Left lobe of liver (tissue), 2 donors: ENCODE results near the gene C11orf98. TPM values are rescaled to one million over a fixed set of nuclear protein-coding genes. Genes with fewer than 3 reads are reported as not detected.
"Not testable (repeated sequence)": the region's sequence is repeated elsewhere in the genome, so short reads cannot be mapped to it uniquely, and the experiment has no call there.

Source experiments
- ATAC-seq: fragments of 200-7000 bp; cut with Tn5 transposase; one replicate; pipeline ENCODE4 v1.9.1; 2020; ENCODE audit warnings: mild to moderate bottlenecking, moderate library complexity
- DNase-seq: peaks from one replicate; pipeline ENCODE4 v3.0.0-alpha.2; 2020; ENCODE audit warnings: low spot score
- total RNA-seq: library from RNA; stranded (reverse); gene quantifications from one replicate; pipeline ENCODE4 v1.2.1, GENCODE V29; 2021
- donor health status: DM: no; HTN: no; CAD: no; lungs with moderate emphysema.
- donor health status: DM: no; HTN: yes; CAD: no.

The C11orf98 gene
- total RNA-seq, 1 donor from 2014 or later, result 30.4 TPM

DNA sequence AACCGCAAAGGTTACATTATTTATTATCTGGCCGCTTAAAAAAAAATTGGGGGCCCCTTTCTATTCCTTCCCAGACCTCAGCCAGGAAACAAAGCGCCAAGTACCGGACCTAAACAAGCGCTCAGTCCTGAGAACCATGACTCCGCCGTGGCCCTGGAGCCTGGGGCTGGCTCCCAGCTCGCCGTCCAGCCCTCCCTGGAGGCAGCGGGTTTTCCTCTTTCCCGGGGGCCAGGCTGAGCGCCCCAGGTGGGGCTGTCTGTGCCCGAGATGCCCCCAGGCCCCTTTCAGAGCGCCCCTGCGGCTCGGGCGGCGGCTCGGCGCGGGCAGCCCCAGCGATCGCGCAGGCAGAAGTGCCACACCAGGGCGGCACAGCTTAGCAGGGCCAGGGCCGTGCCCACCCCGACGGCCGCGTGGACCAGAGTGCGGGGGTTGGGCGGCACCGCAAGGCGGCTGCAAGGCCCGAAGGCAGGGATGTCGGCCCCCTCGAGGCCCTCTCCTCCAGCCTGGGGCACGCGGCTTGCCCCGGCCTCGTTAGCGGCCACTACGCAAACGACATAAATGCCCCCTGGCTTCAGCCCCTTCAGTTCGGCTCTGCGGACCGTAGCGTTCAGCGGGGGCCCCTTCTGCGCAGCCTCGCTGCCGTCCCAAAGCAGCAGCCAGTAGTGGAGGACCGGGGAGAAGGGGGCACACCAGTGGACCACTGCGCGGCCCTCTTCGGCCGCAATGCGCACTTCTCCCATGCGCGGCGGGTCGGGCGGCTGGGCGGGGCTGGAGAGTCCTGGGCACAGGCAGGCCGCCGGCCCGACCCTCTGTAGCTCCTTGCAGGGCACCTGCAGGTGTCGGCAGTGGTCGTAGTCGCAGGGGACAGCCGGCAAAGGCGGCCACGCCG lies 22.7 kb upstream of the C11orf98 start:
- DNase-seq (no peak), ATAC-seq (peak; percentile 52)

DNA sequence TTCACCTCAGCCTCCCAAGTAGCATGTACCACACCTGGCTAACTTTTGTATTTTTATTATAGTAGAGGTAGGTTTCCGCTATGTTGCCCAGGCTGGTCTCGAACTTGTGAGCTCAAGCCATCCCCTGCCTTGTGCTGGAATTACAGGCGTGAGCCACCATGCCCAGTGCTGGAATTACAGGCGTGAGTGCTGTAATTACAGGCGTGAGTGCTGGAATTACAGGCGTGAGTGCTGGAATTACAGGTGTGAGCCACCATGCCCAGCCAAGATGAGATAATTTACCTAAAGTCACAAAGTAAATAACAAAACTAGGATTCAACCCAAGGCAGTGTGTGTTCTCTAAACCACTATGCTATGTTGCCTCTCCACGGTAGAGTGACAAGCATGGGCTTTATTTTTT lies 17.5 kb upstream of the C11orf98 start:
- DNase-seq, result no peak
- ATAC-seq, result no peak

DNA sequence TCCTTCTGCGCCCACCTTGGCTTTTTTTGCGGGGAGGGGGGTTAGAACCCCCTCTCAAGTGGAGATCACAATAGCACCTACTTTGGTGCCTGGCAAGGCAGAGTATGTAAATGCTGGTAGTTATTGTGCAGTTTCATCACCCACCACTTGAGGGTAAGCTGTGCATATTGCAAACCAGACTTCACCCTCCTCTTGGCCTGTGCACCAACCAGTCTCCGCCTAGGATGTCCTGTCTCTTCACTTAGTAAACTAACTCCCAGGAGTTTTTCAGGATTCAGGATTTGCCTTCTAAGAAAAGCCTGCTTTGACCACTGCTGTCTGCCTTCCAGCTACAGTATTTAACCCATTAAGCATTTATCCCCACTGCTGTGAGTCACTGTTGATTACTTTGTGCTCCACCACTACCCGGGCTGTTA lies 15.8 kb upstream of the C11orf98 start:
- ATAC-seq, result peak; percentile 91
- DNase-seq, result no peak

DNA sequence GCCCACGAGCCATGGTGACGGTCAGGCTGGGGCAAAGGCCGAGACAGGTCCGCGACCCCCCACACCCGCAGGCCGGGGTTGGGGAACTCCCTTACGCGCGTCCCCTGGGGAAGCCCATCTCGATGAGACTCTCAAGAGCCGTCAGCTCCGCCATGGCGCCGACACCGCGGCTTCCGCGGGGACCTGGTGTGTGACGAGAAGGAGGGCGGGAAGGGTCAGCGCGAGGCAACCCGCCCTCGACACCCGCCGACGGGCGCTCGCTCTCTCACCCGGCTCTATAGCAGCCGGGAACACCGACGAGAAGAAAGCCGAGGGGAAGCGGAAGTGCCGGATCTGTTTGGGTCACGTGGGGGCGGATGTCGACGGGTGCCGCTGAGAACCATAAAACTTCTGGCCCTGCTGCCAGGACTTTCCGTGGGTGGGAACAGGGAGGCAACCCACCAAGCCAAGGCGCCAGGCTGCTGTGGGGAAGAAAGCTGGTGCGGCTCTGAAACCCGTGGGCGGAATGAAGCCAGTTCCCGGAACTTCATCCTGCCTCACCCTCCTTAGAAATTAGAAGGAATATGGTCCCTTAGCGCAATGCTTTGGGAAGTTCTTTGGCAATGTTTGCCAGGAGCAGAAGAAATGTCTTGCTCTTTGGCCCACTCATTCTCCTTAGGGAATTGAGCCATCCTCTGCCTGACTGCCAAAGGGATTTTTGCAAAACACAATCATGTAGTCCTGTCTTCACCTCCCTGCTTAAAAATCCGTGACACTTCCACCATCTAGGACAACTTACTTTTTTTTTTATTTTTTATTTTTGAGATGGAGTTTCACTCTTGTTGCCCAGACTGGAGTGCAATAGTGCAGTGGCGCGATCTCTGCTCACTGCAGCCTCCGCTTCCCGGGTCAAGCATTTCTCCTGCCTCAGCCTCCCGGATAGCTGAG lies 14.0 kb upstream of the C11orf98 start, which contains the start of gene UBXN1:
TSS of gene UBXN1 (minus strand) at position 304 of the 927 bp plus-strand sequence. CDS start at position 154, 150 bp downstream.
- DNase-seq, result peak; percentile 91
- ATAC-seq, result peak; percentile 83

DNA sequence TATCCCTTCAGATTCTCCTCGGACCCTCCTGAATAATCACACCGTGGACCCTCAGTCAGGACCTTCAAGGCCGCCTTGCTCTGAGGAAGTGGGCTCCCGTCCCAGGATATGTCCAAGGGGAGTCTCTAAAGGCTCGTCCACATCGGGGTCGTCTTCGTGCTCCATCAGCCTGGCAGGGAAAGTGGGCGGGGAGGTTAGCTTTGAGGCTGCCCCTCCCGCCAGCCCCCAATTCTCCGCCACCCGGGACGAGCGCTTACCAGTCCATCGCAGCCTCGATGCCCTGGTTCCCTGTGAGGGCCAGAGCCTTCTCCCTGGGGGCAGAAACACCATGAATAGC lies 13.4 kb upstream of the C11orf98 start:
- DNase-seq (no peak), ATAC-seq (peak; percentile 7)

DNA sequence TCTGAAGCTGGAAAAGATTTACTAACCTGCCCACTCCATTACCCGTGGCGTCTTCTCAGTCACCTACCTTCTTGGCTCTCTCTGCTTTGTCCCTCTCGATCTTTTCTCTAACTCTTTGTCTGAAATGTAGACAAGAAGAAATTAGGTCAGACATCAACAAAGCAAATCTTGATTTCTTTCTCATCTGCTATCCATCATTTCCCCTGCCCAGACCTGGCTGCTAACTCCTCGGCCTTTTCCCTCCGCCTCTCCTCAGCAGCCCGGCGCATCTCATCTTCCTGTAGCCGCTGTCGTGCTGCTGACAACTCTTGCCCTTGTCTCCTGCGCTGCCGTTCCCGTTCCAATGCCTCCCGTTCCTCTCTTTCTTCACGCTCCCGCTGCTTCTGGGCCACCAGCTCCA lies 12.7 kb upstream of the C11orf98 start:
- DNase-seq (no peak), ATAC-seq (no peak)

DNA sequence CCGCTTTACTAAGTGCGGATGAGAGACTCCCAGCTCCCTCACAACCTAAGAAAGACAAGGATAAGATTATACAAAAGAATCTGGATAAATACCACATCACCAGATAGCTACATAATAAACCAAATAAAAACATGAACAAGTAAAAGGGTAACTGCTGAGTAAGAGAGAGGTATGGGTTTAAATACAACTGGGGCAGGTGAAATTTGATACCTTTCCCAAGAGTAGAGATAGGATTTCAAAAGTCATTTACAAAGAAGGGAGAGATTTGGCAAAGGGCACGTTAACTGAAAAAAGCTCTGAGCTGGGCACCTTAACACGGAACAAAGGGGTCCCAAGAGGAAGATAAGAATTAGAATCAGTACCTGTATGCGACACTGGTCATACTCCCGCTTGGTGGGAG lies 12.1 kb upstream of the C11orf98 start:
- ATAC-seq, result no peak
- DNase-seq, result no peak

DNA sequence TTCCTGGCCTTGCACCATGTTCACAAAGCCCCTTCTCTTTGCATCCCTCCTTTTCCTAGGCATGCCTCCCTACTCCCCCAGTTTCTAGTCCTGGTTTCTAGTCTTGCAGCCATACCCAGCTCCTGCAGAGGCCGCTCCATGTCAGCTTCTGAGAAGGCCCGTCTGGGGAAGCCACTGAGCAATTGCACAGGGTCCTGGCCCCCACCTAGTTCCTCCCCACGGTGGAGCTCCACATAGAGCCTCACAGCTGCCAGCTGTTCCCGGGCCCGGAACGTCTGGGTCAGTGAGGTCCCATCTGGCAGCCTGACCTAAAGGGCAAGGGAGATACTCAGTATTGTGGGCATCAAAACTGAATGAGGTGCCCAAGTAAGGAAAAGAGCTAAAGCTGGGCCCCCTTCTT lies 11.7 kb upstream of the C11orf98 start:
- ATAC-seq (no peak), DNase-seq (no peak)

DNA sequence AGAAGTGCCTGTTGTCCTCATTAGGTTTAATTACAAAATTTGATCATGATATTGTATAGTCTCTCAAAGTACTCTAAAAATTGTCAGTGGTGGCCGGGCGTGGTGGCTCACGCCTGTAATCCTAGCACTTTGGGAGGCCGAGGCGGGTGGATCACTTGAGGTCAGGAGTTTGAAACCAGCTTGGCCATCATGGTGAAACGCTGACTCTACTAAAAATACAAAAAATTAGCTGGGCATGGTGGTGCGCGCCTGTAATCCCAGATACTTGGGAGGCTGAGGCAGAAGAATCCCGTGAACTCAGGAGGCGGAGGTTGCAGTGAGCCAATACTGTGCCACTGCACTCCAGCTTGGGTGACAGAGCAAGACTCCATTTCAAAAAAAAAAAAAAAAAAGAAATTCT lies 10.4 kb upstream of the C11orf98 start:
- DNase-seq, ATAC-seq: not testable (repeated sequence)

DNA sequence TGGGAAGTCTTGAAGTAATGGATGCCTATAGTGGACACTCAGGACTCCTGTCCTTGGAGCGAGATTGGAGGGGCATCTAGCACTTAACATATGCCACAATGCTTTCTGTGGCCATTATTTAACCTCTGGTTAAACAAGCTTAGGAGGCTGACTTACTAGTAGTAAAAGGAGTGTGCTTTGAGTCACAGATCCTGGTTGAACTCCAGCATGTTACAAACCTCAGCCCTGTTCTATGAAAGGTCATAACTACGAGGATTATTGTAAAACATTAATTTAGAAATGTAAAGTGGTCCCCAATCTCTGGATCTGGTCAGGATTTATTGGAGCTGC lies 8.2 kb upstream of the C11orf98 start:
- ATAC-seq (no peak), DNase-seq (no peak)

DNA sequence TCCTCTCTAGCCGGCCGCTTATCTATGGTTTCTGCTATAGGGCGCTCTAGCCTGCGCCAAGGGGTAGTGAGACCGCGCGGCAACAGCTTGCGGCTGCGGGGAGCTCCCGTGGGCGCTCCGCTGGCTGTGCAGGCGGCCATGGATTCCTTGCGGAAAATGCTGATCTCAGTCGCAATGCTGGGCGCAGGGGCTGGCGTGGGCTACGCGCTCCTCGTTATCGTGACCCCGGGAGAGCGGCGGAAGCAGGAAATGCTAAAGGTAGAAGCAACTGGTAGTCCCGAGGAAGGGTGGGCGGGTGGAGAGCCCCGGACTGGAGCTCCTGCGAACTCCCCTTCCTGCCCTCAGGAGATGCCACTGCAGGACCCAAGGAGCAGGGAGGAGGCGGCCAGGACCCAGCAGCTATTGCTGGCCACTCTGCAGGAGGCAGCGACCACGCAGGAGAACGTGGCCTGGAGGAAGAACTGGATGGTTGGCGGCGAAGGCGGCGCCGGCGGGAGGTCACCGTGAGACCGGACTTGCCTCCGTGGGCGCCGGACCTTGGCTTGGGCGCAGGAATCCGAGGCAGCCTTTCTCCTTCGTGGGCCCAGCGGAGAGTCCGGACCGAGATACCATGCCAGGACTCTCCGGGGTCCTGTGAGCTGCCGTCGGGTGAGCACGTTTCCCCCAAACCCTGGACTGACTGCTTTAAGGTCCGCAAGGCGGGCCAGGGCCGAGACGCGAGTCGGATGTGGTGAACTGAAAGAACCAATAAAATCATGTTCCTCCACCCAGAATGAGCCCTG lies 6.8 kb upstream of the C11orf98 start, which contains the start of the genes LBHD1 and UQCC3:
TSS of gene LBHD1 (minus strand) at position 660 of the 782 bp plus-strand sequence. CDS start 2,236 bp downstream, outside the sequence.
TSS of gene UQCC3 (plus strand) at position 66 of the 782 bp plus-strand sequence. CDS start at position 139, 73 bp downstream.
- ATAC-seq (peak; percentile 81), DNase-seq (peak; percentile 78)

DNA sequence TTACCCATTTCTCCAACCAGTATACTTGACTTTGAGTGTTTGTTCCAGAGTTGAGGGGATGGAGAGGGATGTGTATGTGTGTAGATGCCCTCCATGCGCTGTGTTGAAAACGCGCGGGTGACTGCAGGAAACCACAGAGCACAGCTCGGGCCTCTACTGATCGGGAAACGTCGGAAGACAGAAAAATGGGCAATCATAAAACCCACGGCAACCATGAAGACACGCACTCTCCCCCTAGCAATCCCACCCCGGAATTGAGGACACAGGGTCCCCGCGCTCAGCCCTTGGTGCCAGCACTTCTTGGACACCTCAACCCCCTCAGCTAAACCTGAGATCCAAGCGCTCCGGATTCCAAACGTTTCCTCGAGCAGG lies 6.2 kb upstream of the C11orf98 start:
- peak; percentile 24 for ATAC-seq
- no peak for DNase-seq

DNA sequence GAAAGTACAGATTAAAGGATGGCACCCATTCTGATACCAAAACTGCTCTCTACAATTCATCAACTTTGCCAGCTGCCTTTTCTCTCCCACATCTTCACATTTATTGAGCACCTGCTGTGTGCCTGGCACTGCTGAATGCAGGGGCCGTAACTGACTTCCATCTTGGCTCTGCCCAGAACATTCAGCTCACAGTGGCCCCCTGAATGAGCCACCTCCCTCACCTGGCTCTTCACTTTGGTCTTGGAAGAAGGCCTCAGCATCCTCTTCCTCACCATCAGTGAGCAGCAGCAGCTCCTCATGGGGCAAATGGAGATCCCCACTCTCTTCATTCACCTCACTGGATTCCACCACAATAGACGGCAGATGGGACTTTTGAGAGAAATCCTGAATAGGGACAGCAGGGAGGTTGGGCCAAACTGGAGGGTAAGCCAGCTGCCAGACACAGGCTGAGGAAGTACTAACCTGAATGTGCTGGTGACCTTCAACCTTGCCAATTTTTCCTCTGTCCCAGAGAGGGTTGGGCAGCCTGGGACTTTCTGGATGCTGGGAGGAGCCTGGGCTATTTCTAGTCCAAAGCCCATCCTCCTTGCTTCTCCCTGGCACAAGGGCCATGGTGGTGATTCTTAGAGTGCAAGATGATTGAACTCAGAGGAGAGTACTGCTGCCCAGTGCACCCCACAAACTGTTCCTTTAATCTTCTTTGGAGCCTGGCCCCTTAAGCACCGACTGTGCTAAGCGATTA lies 4.6 kb upstream of the C11orf98 start:
- ATAC-seq, result peak; percentile 52
- DNase-seq, result peak; percentile 77

DNA sequence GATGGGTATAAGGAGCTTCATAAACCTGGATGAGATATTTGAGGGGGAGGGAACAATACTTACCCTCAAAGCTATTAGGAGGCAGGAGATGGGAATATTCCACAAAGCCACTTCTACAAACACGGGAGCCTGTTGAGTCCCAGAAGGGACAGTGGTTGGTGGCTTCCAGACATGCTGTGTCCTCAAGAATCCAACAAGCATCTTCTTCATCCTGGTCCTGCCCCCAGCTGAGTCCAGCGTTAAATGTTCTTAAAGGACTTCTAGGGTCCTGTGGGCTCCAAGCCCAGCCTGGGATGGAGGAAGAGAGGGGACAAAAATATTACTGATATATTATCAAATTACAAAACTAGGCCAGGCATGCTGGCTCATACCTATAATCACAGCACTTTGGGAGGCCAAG lies 2.5 kb upstream of the C11orf98 start:
- no peak for DNase-seq
- ATAC-seq, result no peak

DNA sequence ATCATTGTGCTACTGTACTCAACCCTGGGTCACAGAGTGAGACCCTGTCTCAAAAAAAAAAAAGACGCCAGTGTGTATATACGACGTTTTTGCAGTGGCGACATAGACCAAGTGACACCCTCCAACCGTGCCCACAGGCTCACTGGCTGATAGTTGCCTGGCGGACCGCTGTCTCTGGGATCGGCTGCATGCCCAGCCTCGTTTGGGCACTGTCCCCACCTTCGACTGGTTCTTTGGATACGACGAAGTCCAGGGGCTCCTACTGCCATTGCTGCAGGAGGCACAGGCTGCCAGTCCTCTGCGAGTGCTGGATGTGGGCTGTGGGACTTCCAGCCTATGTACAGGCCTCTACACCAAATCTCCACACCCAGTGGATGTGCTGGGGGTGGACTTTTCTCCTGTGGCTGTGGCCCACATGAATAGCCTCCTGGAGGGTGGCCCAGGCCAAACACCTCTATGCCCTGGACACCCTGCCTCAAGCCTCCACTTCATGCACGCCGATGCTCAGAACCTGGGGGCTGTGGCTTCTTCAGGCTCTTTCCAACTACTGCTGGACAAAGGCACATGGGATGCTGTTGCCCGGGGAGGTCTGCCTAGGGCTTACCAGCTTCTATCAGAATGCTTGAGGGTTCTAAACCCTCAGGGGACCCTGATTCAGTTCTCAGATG lies 1.4 kb upstream of the C11orf98 start:
- ATAC-seq (no peak), DNase-seq (no peak)

DNA sequence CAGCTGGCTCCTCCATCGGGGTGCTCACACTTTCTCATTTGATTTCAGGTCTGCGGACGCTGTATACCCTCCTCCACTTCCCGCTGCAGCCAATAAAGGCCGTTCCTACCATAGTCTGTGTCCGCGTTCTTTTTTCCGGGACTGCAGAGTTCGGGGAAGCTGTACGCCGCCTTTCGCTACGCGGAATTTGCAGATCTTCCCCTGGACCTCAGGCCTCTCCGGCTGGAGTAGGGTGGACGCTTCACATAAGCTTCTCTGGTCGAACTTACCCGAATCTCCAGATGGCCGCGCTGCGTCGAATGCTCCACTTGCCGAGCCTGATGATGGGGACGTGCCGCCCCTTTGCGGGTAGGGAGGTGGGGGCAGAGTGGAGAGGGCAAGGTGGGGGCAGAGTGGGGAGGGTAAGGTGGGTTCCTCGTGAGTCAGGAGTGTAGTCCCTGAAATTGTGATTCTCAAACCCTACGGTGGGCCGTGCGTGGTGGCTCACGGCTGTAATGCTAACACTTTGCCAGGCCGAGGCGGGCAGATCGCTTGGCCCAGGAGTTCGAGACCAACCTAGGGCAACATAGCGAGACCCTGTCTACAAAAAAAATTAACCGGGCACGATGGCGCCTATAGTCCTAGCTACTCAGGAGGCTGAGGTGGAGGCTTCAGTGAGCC lies 719 bp upstream of the C11orf98 start:
- DNase-seq, result peak; percentile 59
- peak; percentile 39 for ATAC-seq

DNA sequence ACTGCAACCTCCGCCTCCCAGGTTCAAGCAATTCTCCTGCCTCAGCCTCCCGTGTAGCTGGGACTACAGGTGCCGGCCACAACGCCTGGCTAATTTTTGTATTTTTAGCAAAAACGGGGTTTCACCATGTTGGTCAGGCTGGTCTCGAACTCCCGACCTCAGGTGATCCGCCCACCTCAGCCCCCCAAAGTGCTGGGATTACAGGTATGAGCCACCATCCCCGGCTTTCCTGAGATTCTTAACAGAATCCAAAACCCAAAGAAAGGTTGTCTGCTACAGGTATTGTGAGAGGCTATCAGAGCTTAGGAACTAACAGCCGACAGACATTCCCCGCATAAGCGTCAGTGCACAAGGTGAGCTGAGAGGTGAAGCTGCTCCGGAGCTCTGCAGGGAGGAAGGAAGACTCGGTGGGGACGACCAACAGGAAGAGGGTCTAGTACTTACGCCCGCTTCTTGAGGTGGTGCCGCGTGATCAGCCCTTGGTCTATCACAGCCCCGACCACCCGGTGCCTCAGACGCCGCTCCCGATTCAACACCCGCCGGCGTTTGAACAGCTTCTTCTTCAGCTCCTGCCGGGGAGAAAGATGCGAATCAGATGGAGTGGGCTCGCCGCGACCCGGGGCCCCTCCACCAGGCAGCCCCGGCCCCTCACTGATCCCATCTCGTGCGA lies 470 bp downstream of the C11orf98 start:
- DNase-seq (no peak), ATAC-seq (peak; percentile 43)

DNA sequence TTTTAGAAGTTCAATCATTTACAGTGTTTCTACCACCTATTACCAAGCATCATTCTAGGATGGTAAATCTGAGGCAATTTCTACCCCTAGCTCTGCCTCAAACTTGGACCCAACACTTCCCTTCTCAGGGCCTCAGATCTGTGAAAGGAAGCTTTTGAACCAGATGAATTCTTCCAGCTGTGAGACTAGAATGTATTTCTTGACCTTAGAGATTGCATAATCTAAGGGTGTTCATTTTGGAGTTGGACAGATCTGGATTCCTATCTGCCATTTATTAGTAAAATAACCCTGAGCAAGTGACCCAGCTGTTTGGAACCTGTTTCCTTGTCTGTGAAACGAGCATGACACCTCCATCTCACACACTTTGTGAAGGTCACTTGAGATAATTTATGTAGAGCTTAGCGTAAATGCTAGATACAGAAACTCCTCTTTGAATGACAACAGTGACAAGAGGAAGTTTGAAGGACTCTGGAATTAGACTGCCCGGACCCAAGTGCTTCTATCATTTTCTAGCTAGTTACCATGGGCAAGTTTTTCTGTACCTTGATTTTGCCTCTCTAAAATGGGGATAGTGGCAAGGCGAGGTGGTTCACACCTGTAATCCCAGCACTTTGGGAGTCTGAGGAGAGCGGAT lies 8.1 kb downstream of the C11orf98 start:
- DNase-seq (no peak), ATAC-seq (no peak)
